Measurements from ENCODE around the gene BIRC6. TPM values are rescaled to one million over a fixed set of nuclear protein-coding genes. Genes with fewer than 3 reads are reported as not detected.
A peak's percentile ranks its signal among the peaks of the same experiment; 100 is the strongest.
"Not testable (repeated sequence)": the region's sequence is repeated elsewhere in the genome, so short reads cannot be mapped to it uniquely, and the experiment has no call there.

BIRC6 gene
- total and polyA plus RNA-seq, 11 donors: 11.0 to 68.0 (median 51.9) TPM

DNA sequence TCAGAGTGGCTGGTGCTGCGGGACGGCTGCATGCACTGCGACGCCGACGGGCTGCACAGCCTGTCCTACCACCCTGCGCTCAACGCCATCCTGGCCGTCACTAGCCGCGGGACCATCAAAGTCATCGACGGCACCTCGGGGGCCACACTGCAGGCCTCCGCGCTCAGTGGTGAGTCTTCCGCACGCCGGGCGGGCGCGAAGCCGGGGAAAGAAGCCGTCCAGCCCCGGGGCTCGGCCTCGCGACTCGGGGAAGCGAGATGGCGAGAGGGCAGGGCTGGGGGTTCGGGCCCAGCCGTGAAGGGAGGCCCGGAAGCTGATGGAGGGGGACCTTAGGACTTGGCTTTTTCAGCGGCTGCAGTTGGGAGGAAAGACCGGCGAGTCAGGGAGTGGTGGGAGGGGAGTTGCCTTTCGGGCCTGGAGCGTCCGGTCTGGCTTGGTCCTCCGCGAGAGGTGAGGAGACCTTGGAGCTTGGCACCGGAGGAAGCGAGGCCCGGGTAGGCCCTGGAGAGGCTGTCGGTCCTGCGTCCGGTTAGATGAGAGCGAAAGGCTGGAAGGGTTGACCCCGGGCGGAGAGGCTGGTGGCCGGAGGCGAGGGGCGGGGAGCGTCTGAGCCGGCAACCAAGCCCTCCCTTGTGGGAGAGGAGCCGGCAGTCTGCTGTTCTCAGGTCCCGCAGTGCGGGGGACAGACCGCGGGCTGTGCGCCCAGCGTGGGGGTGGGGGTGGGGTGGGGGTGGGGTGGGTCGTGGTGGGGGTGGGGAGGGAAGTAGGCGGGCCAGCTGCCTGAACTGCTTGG is 691 bp downstream of the BIRC6 start:
- H3K27ac ChIP-seq: peak overlapping the region; percentile 85 to 98 (median 93)
- peaks cover 10 to 48% (median 29%) of the 10 kb centered on the region in 12 donors for H3K4me1 ChIP-seq
- H3K4me3 ChIP-seq: peak overlapping the region; percentile 73 to 100 (median 95)
- TF ChIP-seq, protein P1, sequence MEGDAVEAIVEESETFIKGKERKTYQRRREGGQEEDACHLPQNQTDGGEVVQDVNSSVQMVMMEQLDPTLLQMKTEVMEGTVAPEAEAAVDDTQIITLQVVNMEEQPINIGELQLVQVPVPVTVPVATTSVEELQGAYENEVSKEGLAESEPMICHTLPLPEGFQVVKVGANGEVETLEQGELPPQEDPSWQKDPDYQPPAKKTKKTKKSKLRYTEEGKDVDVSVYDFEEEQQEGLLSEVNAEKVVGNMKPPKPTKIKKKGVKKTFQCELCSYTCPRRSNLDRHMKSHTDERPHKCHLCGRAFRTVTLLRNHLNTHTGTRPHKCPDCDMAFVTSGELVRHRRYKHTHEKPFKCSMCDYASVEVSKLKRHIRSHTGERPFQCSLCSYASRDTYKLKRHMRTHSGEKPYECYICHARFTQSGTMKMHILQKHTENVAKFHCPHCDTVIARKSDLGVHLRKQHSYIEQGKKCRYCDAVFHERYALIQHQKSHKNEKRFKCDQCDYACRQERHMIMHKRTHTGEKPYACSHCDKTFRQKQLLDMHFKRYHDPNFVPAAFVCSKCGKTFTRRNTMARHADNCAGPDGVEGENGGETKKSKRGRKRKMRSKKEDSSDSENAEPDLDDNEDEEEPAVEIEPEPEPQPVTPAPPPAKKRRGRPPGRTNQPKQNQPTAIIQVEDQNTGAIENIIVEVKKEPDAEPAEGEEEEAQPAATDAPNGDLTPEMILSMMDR (IDR thresholded peaks at IDR 0.05): no peak
- TF ChIP-seq POLR2A (IDR thresholded peaks at IDR 0.05): no peak
- peaks cover 0 to 10% (median 0%) of the 10 kb centered on the region in 9 donors for H3K36me3 ChIP-seq
- intact Hi-C loops (cut with DNase I): loop anchor here in 3 of 10 donors (2.0 to 10.0 kb wide), 5 partner anchors 80 to 345 kb away; partner anchors contain the start of genes YIPF4 (in 2 of the 3), MEMO1 (in 1 of the 3), SLC30A6 (in 1 of the 3) and SPAST (in 1 of the 3)
- DNase-seq: peak; percentile 31 to 71 (median 46)
- H3K9me3 ChIP-seq: no peaks in the 10 kb centered on the region
- ATAC-seq: peak in 2 of 4 donors; percentile 6 to 9
- 0 to 1% (median 0%) methylated on average over 29 to 65 of the region's 65 CpGs for WGBS, 4 donors
- no peaks in the 10 kb centered on the region for H3K27me3 ChIP-seq

DNA sequence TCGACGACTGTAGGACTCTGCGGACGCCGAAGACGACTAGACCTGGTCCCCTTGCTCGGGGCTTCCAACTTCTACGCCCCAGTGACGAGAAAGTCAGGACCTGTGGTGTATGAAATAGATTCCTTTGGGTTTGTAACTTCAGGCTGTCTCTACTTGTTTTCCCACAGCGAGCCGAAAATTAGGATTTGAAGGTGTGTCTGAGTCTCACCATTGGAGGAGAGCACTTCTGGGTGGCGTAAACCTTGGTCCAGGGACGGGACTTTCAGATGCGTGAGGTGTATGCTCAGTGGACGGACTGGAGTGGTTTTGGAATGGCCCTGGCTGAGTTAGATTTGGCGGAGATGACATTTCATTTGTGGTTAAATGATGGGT is 1.3 kb downstream of the BIRC6 start:
- H3K9me3 ChIP-seq: no peaks in the 10 kb centered on the region
- intact Hi-C loops (cut with DNase I): loop anchor here in 3 of 10 donors (5.0 to 10.0 kb wide), 4 partner anchors 81 to 346 kb away; partner anchors contain the start of genes MEMO1 (in 1 of the 3), SLC30A6 (in 1 of the 3), SPAST (in 1 of the 3) and YIPF4 (in 1 of the 3)
- no peak for TF ChIP-seq POLR2A (IDR thresholded peaks at IDR 0.05)
- TF ChIP-seq, protein P1 (IDR thresholded peaks at IDR 0.05): no peak
- no peaks in the 10 kb centered on the region for H3K27me3 ChIP-seq
- H3K4me1 ChIP-seq: peaks cover 10 to 52% (median 29%) of the 10 kb centered on the region in 12 donors
- peak in 2 of 5 donors; percentile 33 to 39 for DNase-seq
- H3K36me3 ChIP-seq: peaks cover 0 to 10% (median 0%) of the 10 kb centered on the region in 9 donors
- peak overlapping the region; percentile 73 to 100 (median 95) for H3K4me3 ChIP-seq
- WGBS, 4 donors: 6 to 13% (median 9%) methylated on average over 16 of the region's 16 CpGs
- ATAC-seq: no peak
- H3K27ac ChIP-seq: peak overlapping the region in 10 of 12 donors; percentile 47 to 98 (median 93)

DNA sequence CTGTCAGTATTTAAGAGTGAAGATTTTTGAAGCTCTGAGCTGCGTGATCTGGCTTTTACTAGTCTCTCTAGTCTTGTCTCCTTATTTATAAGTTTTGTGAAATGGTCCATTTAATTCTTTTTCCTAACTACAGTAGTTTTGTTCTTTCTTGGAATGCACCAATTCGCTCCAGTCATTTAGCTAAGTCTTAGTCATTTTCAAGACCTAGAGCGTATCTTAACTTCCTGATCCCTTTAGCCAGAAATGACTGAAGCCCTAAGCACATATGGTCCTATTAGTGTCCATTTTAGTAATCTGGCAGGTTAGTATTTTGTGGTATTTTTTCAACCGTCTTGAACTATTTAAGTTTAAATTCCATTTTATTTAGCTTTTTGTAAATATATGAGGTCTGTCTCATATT is 3.6 kb downstream of the BIRC6 start:
- no peak for DNase-seq
- no peaks in the 10 kb centered on the region for H3K27me3 ChIP-seq
- no peak for ATAC-seq
- H3K36me3 ChIP-seq: peaks cover 0 to 10% (median 0%) of the 10 kb centered on the region in 9 donors
- H3K4me3 ChIP-seq: no peak overlapping the region
- intact Hi-C loops (cut with DNase I): no loop called here
- no peaks in the 10 kb centered on the region for H3K9me3 ChIP-seq
- H3K27ac ChIP-seq: peak overlapping the region in 1 of 12 donors; percentile 7
- peaks cover 10 to 73% (median 41%) of the 10 kb centered on the region in 12 donors for H3K4me1 ChIP-seq
- 73 to 84% (median 77%) methylated on average over 4 of the region's 4 CpGs for WGBS, 4 donors
- TF ChIP-seq, protein P1 (IDR thresholded peaks at IDR 0.05): no peak
- no peak for TF ChIP-seq POLR2A (IDR thresholded peaks at IDR 0.05)

DNA sequence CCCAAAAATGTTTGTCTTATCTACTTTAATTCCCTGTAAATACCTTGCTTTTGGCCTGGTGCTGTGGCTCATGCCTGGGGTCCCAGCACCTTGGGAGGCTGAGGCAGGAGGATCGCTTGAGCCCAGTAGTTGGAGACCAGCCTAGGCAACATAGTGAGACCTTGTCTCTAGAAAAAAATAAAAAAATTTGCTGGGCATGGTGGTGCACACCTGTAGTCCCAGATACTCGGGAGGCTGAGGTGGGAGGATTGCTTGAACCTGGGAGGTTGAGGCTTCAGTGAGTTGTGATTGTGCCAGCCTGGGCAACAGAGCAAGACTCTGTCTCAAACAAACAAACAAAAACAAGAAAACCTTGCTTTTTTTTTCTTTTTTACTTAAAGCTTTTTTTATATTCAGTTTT is 6.2 kb downstream of the BIRC6 start:
- ATAC-seq; H3K27ac ChIP-seq; H3K4me3 ChIP-seq; H3K27me3 ChIP-seq; H3K9me3 ChIP-seq; intact Hi-C loops (cut with DNase I); DNase-seq: not testable (repeated sequence)
- peaks cover 10 to 73% (median 43%) of the 10 kb centered on the region in 12 donors for H3K4me1 ChIP-seq
- H3K36me3 ChIP-seq: peaks cover 0 to 10% (median 0%) of the 10 kb centered on the region in 9 donors
- 90 to 94% (median 92%) methylated on average over 2 of the region's 2 CpGs for WGBS, 4 donors

Measured in heart left ventricle (tissue), 16 donors.